Measurements from ENCODE around the gene STING1. TPM values are rescaled to one million over a fixed set of nuclear protein-coding genes. Genes with fewer than 3 reads are reported as not detected.

The STING1 gene
- total RNA-seq, 1 donor from 2014 or later: 14.6 TPM

GRCh38 chr5:139468421-139468931 is 14.1 kb downstream of the STING1 start:
- no peak overlapping the region for H3K9ac ChIP-seq (ENCODE audit: low read depth in 1 of 3, low read length in 3 of 3)
- H3K9me3 ChIP-seq (ENCODE audit: control insufficient read depth in 3 of 3, low read length in 3 of 3): no peaks in the 10 kb centered on the region
- no peaks in the 10 kb centered on the region for H3K36me3 ChIP-seq (ENCODE audit: control insufficient read depth in 3 of 3, insufficient read depth in 3 of 3, low read length in 3 of 3)
- no peak overlapping the region for H3K27ac ChIP-seq (ENCODE audit: low read depth, low read length)
- no peak overlapping the region for H3K4me3 ChIP-seq (ENCODE audit: low read length in 3 of 3)
- peaks cover 5 to 11% (median 10%) of the 10 kb centered on the region in 3 donors for H3K4me1 ChIP-seq (ENCODE audit: control insufficient read depth in 3 of 3, insufficient read depth in 3 of 3, low read length in 3 of 3)
- no peaks in the 10 kb centered on the region for H3K27me3 ChIP-seq (ENCODE audit: control insufficient read depth in 3 of 3, insufficient read depth in 3 of 3, low read length in 3 of 3)

- Histone ChIP-seq H3K9me3 (ENCODE audit: control insufficient read depth in 3 of 3, low read length in 3 of 3) (no peaks in the 10 kb centered on the region), H3K9ac (ENCODE audit: low read depth in 1 of 3, low read length in 3 of 3) (peak within 1 kb of the TSS in 2 of 3 donors; percentile 58 to 65), H3K27me3 (ENCODE audit: control insufficient read depth in 3 of 3, insufficient read depth in 3 of 3, low read length in 3 of 3) (no peaks in the 10 kb centered on the region), H3K36me3 (ENCODE audit: control insufficient read depth in 3 of 3, insufficient read depth in 3 of 3, low read length in 3 of 3) (peaks cover 0 to 2% (median 0%) of the 10 kb centered on the region in 3 donors), H3K4me3 (ENCODE audit: low read length in 3 of 3) (peak within 1 kb of the TSS; percentile 51 to 69 (median 60)), H3K4me1 (ENCODE audit: control insufficient read depth in 3 of 3, insufficient read depth in 3 of 3, low read length in 3 of 3) (peaks cover 0 to 4% (median 0%) of the 10 kb centered on the region in 3 donors), H3K27ac (ENCODE audit: low read depth, low read length) (peak within 1 kb of the TSS; percentile 80)
Measured at GRCh38 chr5:139462586-139463276, 19.8 kb downstream of the STING1 start, which contains the start of gene ECSCR. Gene ECSCR (minus strand): TSS chr5:139462743. CDS start chr5:139462670, 73 bp downstream.

GRCh38 chr5:139461698-139462097 is 20.9 kb downstream of the STING1 start:
- Histone ChIP-seq H3K4me3 (ENCODE audit: low read length in 3 of 3) (peak overlapping the region; percentile 51 to 69 (median 60)), H3K36me3 (ENCODE audit: control insufficient read depth in 3 of 3, insufficient read depth in 3 of 3, low read length in 3 of 3) (peaks cover 0 to 2% (median 0%) of the 10 kb centered on the region in 3 donors), H3K9me3 (ENCODE audit: control insufficient read depth in 3 of 3, low read length in 3 of 3) (no peaks in the 10 kb centered on the region), H3K27me3 (ENCODE audit: control insufficient read depth in 3 of 3, insufficient read depth in 3 of 3, low read length in 3 of 3) (no peaks in the 10 kb centered on the region), H3K4me1 (ENCODE audit: control insufficient read depth in 3 of 3, insufficient read depth in 3 of 3, low read length in 3 of 3) (peaks cover 0 to 4% (median 0%) of the 10 kb centered on the region in 3 donors), H3K9ac (ENCODE audit: low read depth in 1 of 3, low read length in 3 of 3) (peak overlapping the region in 2 of 3 donors; percentile 58 to 65), H3K27ac (ENCODE audit: low read depth, low read length) (peak overlapping the region; percentile 80)

GRCh38 chr5:139461176-139461575 is 21.4 kb downstream of the STING1 start:
- peak overlapping the region; percentile 80 for H3K27ac ChIP-seq (ENCODE audit: low read depth, low read length)
- H3K9me3 ChIP-seq (ENCODE audit: control insufficient read depth in 3 of 3, low read length in 3 of 3): no peaks in the 10 kb centered on the region
- H3K36me3 ChIP-seq (ENCODE audit: control insufficient read depth in 3 of 3, insufficient read depth in 3 of 3, low read length in 3 of 3): peaks cover 0 to 3% (median 0%) of the 10 kb centered on the region in 3 donors
- H3K9ac ChIP-seq (ENCODE audit: low read depth in 1 of 3, low read length in 3 of 3): peak overlapping the region in 2 of 3 donors; percentile 27 to 58
- H3K4me1 ChIP-seq (ENCODE audit: control insufficient read depth in 3 of 3, insufficient read depth in 3 of 3, low read length in 3 of 3): peaks cover 0 to 4% (median 0%) of the 10 kb centered on the region in 3 donors
- H3K4me3 ChIP-seq (ENCODE audit: low read length in 3 of 3): peak overlapping the region; percentile 51 to 60 (median 54)
- H3K27me3 ChIP-seq (ENCODE audit: control insufficient read depth in 3 of 3, insufficient read depth in 3 of 3, low read length in 3 of 3): no peaks in the 10 kb centered on the region

- H3K36me3 ChIP-seq (ENCODE audit: control insufficient read depth in 3 of 3, insufficient read depth in 3 of 3, low read length in 3 of 3): peaks cover 0 to 3% (median 0%) of the 10 kb centered on the region in 3 donors
- no peaks in the 10 kb centered on the region for H3K27me3 ChIP-seq (ENCODE audit: control insufficient read depth in 3 of 3, insufficient read depth in 3 of 3, low read length in 3 of 3)
- H3K4me3 ChIP-seq (ENCODE audit: low read length in 3 of 3): peak overlapping the region in 1 of 3 donors; percentile 54
- H3K9me3 ChIP-seq (ENCODE audit: control insufficient read depth in 3 of 3, low read length in 3 of 3): no peaks in the 10 kb centered on the region
- peaks cover 0 to 4% (median 0%) of the 10 kb centered on the region in 3 donors for H3K4me1 ChIP-seq (ENCODE audit: control insufficient read depth in 3 of 3, insufficient read depth in 3 of 3, low read length in 3 of 3)
- H3K9ac ChIP-seq (ENCODE audit: low read depth in 1 of 3, low read length in 3 of 3): no peak overlapping the region
- no peak overlapping the region for H3K27ac ChIP-seq (ENCODE audit: low read depth, low read length)
Measured at GRCh38 chr5:139460455-139460854, 22.1 kb downstream of the STING1 start.

- H3K27me3 ChIP-seq (ENCODE audit: control insufficient read depth in 3 of 3, insufficient read depth in 3 of 3, low read length in 3 of 3): no peaks in the 10 kb centered on the region
- H3K4me1 ChIP-seq (ENCODE audit: control insufficient read depth in 3 of 3, insufficient read depth in 3 of 3, low read length in 3 of 3): peaks cover 0 to 4% (median 0%) of the 10 kb centered on the region in 3 donors
- H3K4me3 ChIP-seq (ENCODE audit: low read length in 3 of 3): no peak overlapping the region
- no peaks in the 10 kb centered on the region for H3K9me3 ChIP-seq (ENCODE audit: control insufficient read depth in 3 of 3, low read length in 3 of 3)
- peak overlapping the region; percentile 56 for H3K27ac ChIP-seq (ENCODE audit: low read depth, low read length)
- peaks cover 0 to 3% (median 0%) of the 10 kb centered on the region in 3 donors for H3K36me3 ChIP-seq (ENCODE audit: control insufficient read depth in 3 of 3, insufficient read depth in 3 of 3, low read length in 3 of 3)
- peak overlapping the region in 1 of 3 donors; percentile 16 for H3K9ac ChIP-seq (ENCODE audit: low read depth in 1 of 3, low read length in 3 of 3)
Measured at GRCh38 chr5:139459451-139459934, 23.1 kb downstream of the STING1 start.

GRCh38 chr5:139458580-139459407 is 23.8 kb downstream of the STING1 start:
- Histone ChIP-seq H3K27ac (ENCODE audit: low read depth, low read length) (peak overlapping the region; percentile 56), H3K9ac (ENCODE audit: low read depth in 1 of 3, low read length in 3 of 3) (peak overlapping the region in 1 of 3 donors; percentile 20), H3K4me3 (ENCODE audit: low read length in 3 of 3) (no peak overlapping the region), H3K36me3 (ENCODE audit: control insufficient read depth in 3 of 3, insufficient read depth in 3 of 3, low read length in 3 of 3) (peaks cover 0 to 3% (median 0%) of the 10 kb centered on the region in 3 donors), H3K9me3 (ENCODE audit: control insufficient read depth in 3 of 3, low read length in 3 of 3) (no peaks in the 10 kb centered on the region), H3K4me1 (ENCODE audit: control insufficient read depth in 3 of 3, insufficient read depth in 3 of 3, low read length in 3 of 3) (peaks cover 0 to 4% (median 0%) of the 10 kb centered on the region in 3 donors), H3K27me3 (ENCODE audit: control insufficient read depth in 3 of 3, insufficient read depth in 3 of 3, low read length in 3 of 3) (no peaks in the 10 kb centered on the region)

- Histone ChIP-seq H3K27me3 (ENCODE audit: control insufficient read depth in 3 of 3, insufficient read depth in 3 of 3, low read length in 3 of 3) (no peaks in the 10 kb centered on the region), H3K4me1 (ENCODE audit: control insufficient read depth in 3 of 3, insufficient read depth in 3 of 3, low read length in 3 of 3) (peaks cover 0 to 4% (median 0%) of the 10 kb centered on the region in 3 donors), H3K27ac (ENCODE audit: low read depth, low read length) (no peak overlapping the region), H3K36me3 (ENCODE audit: control insufficient read depth in 3 of 3, insufficient read depth in 3 of 3, low read length in 3 of 3) (peaks cover 0 to 3% (median 0%) of the 10 kb centered on the region in 3 donors), H3K9ac (ENCODE audit: low read depth in 1 of 3, low read length in 3 of 3) (no peak overlapping the region), H3K4me3 (ENCODE audit: low read length in 3 of 3) (no peak overlapping the region), H3K9me3 (ENCODE audit: control insufficient read depth in 3 of 3, low read length in 3 of 3) (no peaks in the 10 kb centered on the region)
Measured at GRCh38 chr5:139457653-139458306, 24.8 kb downstream of the STING1 start.

GRCh38 chr5:139457241-139457640 is 25.3 kb downstream of the STING1 start:
- H3K36me3 ChIP-seq (ENCODE audit: control insufficient read depth in 3 of 3, insufficient read depth in 3 of 3, low read length in 3 of 3): peaks cover 0 to 3% (median 0%) of the 10 kb centered on the region in 3 donors
- H3K9me3 ChIP-seq (ENCODE audit: control insufficient read depth in 3 of 3, low read length in 3 of 3): no peaks in the 10 kb centered on the region
- no peak overlapping the region for H3K4me3 ChIP-seq (ENCODE audit: low read length in 3 of 3)
- peaks cover 0 to 4% (median 0%) of the 10 kb centered on the region in 3 donors for H3K4me1 ChIP-seq (ENCODE audit: control insufficient read depth in 3 of 3, insufficient read depth in 3 of 3, low read length in 3 of 3)
- H3K27ac ChIP-seq (ENCODE audit: low read depth, low read length): no peak overlapping the region
- H3K9ac ChIP-seq (ENCODE audit: low read depth in 1 of 3, low read length in 3 of 3): no peak overlapping the region
- H3K27me3 ChIP-seq (ENCODE audit: control insufficient read depth in 3 of 3, insufficient read depth in 3 of 3, low read length in 3 of 3): no peaks in the 10 kb centered on the region
